Body of pancreas (tissue), 4 donors: ENCODE results near the gene SPDYC.

Experiments used
- POLR2A ChIP-seq, 3 donors: fragments of 450-650 bp; IDR thresholded peaks; one replicate each; pipeline ENCODE4 v1.6.1; 2016; ENCODE audit warnings: antibody characterized with exemption in 3 of 3, mild to moderate bottlenecking in 2 of 3
- TF ChIP-seq, protein P1 (sequence below), 7 experiments: fragments of 450-650 bp in 4 of 7; fragments of 200-600 bp in 3 of 7; sonication (generic) in 3 of 7; IDR thresholded peaks; one replicate each; pipeline ENCODE4 v1.5.1; 2016 to 2019; ENCODE audit warnings: antibody characterized with exemption in 7 of 7

DNA sequence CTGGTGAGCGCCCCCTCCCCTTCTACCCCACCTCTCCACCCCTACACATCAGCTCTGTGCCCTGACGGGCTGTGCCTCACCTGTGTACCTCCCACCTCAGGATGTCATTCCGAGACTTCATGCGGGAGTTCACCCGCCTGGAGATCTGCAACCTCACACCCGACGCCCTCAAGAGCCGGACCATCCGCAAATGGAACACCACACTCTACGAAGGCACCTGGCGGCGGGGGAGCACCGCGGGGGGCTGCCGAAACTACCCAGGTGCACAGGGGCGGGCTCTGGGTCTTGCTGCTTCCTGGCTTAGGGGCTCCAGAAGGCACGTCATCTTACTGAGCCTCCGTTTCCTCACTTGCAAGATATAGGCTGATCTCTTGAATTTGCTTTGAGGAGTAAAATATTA lies 18.5 kb downstream of the SPDYC start:
- TF ChIP-seq, protein P1, sequence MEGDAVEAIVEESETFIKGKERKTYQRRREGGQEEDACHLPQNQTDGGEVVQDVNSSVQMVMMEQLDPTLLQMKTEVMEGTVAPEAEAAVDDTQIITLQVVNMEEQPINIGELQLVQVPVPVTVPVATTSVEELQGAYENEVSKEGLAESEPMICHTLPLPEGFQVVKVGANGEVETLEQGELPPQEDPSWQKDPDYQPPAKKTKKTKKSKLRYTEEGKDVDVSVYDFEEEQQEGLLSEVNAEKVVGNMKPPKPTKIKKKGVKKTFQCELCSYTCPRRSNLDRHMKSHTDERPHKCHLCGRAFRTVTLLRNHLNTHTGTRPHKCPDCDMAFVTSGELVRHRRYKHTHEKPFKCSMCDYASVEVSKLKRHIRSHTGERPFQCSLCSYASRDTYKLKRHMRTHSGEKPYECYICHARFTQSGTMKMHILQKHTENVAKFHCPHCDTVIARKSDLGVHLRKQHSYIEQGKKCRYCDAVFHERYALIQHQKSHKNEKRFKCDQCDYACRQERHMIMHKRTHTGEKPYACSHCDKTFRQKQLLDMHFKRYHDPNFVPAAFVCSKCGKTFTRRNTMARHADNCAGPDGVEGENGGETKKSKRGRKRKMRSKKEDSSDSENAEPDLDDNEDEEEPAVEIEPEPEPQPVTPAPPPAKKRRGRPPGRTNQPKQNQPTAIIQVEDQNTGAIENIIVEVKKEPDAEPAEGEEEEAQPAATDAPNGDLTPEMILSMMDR (IDR thresholded peaks at IDR 0.05) = no peak
- no peak for TF ChIP-seq POLR2A (IDR thresholded peaks at IDR 0.05)
